A172 (cell line): ENCODE data around the gene UBALD2. TPM values are rescaled to one million over a fixed set of nuclear protein-coding genes. Genes with fewer than 3 reads are reported as not detected.
"Not testable (repeated sequence)": the region's sequence is repeated elsewhere in the genome, so short reads cannot be mapped to it uniquely, and the experiment has no call there.

Source experiments
- DNase-seq: peaks from one replicate; pipeline ENCODE4 v3.0.0-alpha.2; 2015; ENCODE audit warnings: low spot score
- total RNA-seq: library from RNA; depleted of rRNA; stranded (reverse); fragments of >200 nt; shearing (Covaris generic); gene quantifications from 2 replicates; pipeline ENCODE4 v1.2.3, GENCODE V29; 2014

Gene UBALD2
- total RNA-seq, 1 experiment from 2014 or later, result 2.7 TPM

DNA sequence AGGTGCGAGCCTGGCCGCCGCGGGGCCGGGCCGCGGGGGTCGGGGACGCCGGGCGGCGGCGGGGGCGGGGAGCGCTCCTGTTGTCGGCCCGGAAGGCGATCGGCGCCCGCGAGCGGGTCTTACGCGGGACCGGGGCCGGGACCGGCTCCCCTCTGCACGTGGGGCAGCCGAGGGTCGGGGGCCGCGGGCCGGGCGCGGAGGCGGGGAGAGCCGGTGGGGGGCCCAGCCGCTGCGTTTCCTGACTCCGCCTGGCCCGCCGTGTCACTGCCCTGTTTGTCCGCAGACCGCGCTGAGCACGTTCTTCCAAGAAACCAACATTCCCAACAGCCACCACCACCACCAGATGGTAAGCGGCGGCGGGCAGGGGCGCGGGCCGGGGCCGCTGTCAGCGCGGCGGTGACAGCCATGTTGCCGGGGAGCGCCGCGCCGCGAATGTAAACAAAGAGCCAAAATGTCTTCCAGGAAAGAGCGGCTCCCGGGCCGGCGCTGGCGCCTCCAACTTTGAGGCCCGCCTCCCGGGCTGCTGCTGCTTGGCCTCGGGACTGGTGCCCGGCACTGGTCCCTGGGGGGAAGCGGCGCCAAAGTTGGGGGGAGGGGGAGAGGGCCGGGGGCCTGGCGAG lies 586 bp downstream of the UBALD2 start:
- peak; percentile 25 for DNase-seq

DNA sequence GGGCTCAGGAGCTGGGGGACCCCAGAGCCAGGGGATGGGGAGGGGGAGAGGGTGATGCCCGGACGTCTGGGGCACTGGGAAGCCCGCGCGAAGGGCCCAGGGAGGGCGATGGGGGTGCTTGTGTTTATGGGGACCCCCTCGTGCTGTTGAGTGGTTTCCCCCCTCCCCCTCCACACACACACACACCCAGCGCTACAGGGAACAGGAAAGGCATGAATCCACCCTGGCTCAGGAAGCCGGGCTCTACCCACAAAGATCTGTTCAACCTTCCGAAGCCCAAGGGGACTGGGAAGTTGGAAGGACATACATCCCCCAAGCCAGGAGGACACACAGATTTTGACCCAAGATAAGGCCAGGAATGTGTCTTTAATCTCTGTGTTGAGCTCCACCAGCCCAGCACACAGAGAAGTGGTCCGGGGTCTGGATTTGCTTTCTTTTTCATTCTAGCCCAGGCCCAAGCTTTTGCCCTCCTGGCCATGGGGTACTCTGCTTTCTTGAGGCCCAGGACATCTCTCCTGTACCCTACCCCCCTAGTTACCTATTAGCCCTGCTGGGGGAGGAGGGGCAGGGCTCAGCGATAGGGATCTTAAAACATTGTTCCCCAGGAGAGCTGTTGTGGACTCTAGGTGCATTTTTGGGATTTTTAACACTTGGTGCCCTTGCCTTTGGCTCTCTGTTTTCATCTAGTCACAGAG lies 1.2 kb downstream of the UBALD2 start:
- peak; percentile 33 for DNase-seq

GRCh38 chr17:76267051-76267576 lies 2.0 kb downstream of the UBALD2 start:
- DNase-seq, result no peak

DNA sequence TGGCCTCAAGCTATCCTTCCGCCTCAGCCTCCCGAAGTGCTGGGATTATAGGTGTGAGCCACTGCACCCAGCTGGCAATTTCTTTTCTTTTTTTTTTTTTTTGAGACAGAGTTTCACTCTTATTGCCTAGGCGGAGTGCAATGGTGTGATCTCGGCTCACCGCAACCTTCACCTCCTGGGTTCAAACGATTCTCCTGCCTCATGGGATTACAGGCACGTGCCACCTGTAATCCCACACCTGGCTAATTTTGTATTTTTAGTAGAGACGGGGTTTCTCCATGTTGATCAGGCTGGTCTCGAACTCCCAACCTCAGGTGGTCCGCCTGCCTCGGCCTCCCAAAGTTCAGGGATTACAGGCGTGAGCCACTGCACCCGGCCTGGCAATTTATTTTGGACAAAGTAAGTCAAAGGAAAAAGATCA lies 2.4 kb downstream of the UBALD2 start:
- not testable (repeated sequence) for DNase-seq

DNA sequence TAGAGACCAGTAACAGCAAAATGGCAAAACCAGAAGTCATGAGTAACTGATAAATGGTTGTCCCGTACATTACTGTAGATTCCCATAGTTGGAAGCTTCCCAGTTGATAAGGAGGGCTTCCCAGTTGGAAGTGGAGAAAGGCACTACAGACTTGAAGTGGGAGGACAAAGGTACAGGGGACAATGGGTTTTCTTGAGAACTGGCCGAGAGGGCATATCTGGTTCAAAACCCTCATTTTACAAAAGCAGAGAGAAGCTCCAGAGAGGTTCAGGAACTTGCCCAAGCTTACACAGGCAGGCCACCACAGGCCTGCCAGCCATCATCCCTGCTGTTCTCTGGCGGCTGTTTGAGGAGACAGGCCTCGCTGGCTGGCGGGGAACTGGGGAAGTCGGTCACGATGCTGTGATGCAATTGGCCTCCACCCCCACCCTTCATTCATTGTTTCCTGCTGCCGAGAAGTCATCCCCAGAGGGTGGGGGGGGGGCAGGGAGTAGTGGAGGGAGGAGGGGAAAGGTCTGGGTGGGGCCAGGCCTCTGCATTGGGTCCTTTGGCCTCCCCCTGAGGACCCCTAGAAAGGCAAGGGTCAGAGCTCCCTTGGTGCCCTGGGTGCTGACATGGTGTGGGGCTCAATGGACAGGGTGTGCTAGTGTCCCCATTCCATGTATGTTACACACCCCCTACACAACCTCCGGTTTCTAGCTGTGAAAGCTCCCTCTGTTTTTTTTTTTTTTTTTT lies 3.0 kb downstream of the UBALD2 start:
- DNase-seq, result peak; percentile 37

- no peak for DNase-seq
These were observed 4.1 kb downstream of the UBALD2 start for GRCh38 chr17:76268991-76269981.

GRCh38 chr17:76270127-76270592 lies 5.0 kb downstream of the UBALD2 start:
- DNase-seq, result no peak

DNA sequence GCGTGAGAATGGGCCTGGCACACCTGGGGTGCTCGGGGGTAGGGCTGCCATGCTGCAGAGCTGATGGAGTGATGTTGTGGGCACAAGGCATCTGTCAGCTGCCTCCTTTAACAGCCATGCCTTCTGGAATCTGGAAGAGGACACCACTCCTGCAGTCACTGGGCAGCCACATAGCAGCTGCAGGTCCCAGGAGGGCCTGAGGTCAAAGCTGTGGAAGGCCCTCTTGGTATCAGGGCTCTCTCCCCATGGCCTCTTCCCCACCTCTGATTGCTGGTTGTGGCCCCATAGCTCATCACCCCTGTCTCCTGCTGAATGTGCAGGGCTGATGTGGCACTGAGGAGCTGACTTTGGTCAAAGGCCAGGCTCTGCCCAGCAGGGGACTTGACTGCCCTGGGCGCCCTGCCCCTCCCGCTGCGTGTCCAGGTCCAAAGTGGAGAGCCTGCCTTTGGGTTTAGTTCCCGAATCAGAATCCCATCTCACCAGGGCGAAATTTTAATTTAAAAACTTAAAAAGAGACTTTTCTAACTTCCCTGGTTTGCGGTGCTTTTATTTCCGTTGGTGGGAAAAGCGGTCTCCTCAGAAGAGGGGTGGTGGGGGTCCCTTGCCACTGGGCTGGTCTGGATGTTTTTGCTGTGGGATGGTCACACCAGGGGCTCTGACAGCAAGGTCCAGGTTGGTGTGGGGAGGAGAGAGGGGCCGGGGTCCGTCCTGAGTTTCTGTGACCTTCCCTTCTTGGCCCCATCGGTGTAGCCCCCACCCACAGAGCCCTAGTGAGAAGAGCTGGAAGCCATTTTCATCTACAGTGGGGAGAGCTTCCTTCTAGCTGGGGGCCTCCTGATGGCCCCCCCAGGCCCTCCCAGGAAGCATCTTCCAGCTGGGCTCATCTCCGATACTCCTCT lies 5.9 kb downstream of the UBALD2 start:
- DNase-seq, result no peak

GRCh38 chr17:76271669-76272540 lies 6.8 kb downstream of the UBALD2 start:
- DNase-seq, result no peak

GRCh38 chr17:76272541-76273444 lies 7.6 kb downstream of the UBALD2 start:
- no peak for DNase-seq

DNA sequence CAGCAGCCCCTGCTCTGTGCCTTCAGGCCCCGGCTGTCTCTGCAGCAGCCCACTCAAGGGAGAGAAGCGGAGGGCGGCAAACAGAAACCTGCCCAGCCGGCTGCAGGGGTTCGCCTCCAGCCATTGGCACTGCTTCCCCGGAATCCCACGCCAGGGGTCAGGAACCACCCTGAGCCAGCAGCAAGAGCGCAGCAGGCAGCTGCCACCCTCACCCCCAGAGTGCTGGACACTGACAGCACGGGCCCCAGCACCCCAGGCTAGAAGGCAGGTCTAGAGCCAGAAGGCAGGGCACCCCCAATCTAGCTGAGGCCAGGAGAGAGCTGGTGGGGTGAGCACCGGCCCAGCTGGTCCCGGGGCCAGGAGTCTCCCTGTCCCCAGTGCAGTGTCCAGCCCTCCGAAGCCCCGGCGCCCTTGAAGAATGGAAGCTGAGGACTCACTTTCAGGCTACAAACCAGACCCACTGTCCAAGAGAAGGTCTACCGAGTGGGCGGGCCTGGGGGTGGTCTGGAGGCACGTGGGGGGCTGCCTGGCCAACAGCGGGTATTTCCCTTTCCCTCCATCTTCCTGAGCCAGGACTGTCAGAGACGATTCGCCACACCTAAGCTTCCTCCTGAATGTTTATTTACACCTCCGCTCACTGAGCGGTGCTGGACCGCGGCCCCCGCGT lies 8.4 kb downstream of the UBALD2 start:
- DNase-seq, result no peak

GRCh38 chr17:76274112-76274956 lies 9.2 kb downstream of the UBALD2 start:
- DNase-seq, result no peak

DNA sequence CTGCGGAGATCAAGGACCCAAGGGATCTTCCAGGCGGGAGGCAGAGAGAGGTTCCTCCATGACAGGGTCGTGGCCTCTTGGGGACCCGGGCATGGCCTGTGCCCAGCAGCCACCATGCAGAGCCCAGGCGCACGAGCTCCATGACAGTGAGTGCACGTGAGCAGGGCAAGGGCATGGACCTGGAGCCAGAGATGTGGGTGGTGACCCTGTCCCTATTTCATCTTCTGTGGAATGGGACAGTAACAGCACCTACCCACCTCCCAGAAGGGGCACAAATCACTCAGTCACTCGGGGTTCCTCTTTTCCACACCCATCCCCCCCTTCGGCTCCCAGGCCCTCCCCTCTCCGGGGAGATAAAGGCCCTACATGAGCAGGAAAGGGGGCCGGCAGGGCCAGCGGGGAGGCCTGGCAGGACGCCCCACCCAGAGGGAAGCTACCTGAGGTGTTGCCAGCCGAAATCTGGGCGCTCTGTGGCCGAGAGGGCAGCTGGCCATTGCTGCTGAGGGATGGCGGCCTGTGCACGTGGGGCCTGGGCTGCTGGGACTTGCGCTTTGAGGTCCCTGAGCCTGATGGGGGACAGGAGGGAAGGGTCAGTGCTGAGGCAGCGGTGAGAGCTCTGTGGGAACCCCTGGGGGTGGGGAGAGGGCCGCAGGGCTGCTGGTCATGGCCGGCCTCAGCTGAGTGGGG lies 10.4 kb downstream of the UBALD2 start:
- no peak for DNase-seq

GRCh38 chr17:76276069-76276431 lies 10.9 kb downstream of the UBALD2 start:
- DNase-seq, result no peak

GRCh38 chr17:76276461-76277299 lies 11.5 kb downstream of the UBALD2 start:
- DNase-seq, result peak; percentile 39
